Neural progenitor cell (in vitro differentiated cells): ENCODE results near the gene UNC80.

Experiments
- CTCF ChIP-seq: fragments of 200-600 bp; sonication (generic); IDR thresholded peaks from 2 replicates; pipeline ENCODE4 v1.5.1; 2017; ENCODE audit warnings: antibody characterized with exemption, mild to moderate bottlenecking
- EZH2 ChIP-seq: fragments of 200-600 bp; sonication (generic); IDR thresholded peaks from 2 replicates; pipeline ENCODE4 v1.6.1; 2017; ENCODE audit warnings: antibody characterized with exemption, mild to moderate bottlenecking, moderate library complexity
- EZH2phosphoT487 ChIP-seq: fragments of 200-600 bp; sonication (generic); IDR thresholded peaks from 2 replicates; pipeline ENCODE4 v1.6.1; 2017; ENCODE audit warnings: antibody characterized with exemption

GRCh38 chr2:209960676-209961630 lies 189.3 kb downstream of the UNC80 start:
- TF ChIP-seq CTCF (peak; percentile 90), EZH2phosphoT487 (no peak), EZH2 (no peak)
